ENCODE results near the gene MPI. TPM values are rescaled to one million over a fixed set of nuclear protein-coding genes. Genes with fewer than 3 reads are reported as not detected.
A peak's percentile ranks its signal among the peaks of the same experiment; 100 is the strongest.

Gene MPI
- total RNA-seq, 1 donor: 48.3 TPM

DNA sequence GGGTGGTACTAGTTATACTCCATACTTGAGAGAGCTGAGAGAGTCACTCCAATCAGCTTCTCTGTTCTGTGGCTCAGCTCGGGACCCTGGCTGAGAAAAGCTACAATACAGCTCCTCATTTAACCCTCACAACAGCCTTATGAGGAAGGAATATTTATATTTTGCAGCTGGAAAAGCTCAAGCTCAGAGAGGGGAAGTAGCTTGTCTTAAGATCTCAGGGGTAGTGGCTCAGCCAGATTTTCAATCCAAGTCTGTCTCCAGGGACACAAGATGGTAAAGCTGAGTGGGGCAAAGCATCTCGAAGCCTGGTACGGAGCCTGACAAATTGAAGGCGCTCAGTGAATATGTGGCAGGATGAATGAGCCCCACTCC, 31.5 kb upstream of the MPI start:
- TF ChIP-seq, protein P1, sequence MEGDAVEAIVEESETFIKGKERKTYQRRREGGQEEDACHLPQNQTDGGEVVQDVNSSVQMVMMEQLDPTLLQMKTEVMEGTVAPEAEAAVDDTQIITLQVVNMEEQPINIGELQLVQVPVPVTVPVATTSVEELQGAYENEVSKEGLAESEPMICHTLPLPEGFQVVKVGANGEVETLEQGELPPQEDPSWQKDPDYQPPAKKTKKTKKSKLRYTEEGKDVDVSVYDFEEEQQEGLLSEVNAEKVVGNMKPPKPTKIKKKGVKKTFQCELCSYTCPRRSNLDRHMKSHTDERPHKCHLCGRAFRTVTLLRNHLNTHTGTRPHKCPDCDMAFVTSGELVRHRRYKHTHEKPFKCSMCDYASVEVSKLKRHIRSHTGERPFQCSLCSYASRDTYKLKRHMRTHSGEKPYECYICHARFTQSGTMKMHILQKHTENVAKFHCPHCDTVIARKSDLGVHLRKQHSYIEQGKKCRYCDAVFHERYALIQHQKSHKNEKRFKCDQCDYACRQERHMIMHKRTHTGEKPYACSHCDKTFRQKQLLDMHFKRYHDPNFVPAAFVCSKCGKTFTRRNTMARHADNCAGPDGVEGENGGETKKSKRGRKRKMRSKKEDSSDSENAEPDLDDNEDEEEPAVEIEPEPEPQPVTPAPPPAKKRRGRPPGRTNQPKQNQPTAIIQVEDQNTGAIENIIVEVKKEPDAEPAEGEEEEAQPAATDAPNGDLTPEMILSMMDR (IDR thresholded peaks at IDR 0.05; ENCODE audit: insufficient read depth, low read length): no peak
- no peak for DNase-seq (ENCODE audit: low read depth)
- no peak overlapping the region for H3K4me3 ChIP-seq (ENCODE audit: low read depth, low read length)

DNA sequence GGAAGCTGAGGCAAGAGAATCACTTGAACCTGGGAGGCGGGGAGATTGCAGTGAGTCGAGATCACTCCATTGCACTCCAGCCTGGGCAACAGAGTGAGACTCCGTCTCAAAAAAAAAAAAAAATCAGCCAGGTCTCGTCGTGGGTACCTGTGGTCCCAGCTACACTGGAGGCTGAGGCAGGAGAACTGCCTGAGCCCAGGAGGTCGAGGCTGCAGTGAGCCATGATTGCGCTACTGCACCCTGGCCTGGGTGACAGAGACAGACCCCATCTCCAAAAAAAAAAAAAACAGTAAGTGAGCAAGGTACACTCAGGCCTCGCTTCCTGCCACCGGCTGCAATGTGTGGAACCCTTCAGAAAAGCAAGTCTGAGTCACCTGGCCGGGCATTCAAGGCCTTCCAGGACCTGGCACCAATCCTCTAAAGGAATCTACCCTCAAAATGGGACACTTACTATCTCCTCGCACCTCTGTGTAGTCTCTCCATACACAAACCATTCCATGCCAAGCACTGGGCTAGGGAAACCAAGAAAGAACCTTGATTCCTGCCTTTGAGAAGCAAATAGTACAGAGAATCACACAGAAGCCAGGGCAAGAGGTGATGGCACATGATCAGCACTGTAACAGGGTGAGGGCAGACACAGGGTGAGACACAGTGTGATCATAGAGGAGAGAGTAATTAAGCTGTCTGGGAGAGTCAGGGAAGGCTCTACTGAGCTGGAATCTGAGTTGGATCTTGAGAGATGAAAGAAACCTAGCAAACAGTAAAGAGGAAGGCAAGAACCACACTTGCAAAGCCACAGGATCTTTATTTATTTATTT, 26.4 kb upstream of the MPI start:
- TF ChIP-seq, protein P1 (IDR thresholded peaks at IDR 0.05; ENCODE audit: insufficient read depth, low read length): no peak
- no peak overlapping the region for H3K4me3 ChIP-seq (ENCODE audit: low read depth, low read length)
- no peak for DNase-seq (ENCODE audit: low read depth)

DNA sequence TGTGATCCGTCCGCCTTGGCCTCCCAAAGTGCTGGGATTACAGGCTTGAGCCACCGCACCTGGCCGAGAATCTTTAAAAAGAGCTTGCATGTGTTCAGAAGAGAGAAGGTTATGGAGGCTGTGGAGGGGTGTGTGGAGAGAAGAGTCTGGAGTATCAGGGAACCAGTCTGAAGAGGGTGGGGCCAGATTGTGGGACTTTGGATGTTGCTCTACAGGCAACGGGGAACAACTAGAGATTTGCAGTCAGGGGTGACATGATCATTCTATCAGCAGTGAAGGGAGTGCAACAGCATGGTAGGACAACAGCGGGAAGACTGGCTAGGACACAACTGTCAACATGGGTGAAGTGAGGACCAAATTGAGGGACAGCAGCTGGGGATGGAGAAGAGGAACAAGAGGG, 25.5 kb upstream of the MPI start:
- TF ChIP-seq, protein P1 (IDR thresholded peaks at IDR 0.05; ENCODE audit: insufficient read depth, low read length): no peak
- DNase-seq (ENCODE audit: low read depth): no peak
- H3K4me3 ChIP-seq (ENCODE audit: low read depth, low read length): no peak overlapping the region

DNA sequence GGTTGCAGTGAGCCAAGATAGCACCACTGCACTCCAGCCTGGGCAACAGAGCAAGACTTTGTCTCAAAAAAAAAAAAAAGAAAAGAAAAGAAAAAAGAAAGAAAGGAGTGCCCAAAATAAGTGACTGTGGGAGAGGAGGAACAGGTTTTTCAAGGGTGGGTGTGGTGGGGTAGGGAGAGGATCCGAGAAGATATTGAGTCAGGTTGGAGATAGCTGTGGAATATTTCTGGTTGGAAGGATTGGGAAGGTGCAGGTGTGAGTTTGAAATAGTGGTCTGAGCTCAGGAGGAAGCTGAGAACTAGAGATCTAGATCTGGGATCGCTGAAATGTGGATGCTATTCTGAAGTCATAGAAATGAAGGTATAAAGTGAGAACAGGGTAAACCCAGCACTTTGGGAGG, 24.5 kb upstream of the MPI start:
- TF ChIP-seq, protein P1 (IDR thresholded peaks at IDR 0.05; ENCODE audit: insufficient read depth, low read length): no peak
- no peak for DNase-seq (ENCODE audit: low read depth)
- no peak overlapping the region for H3K4me3 ChIP-seq (ENCODE audit: low read depth, low read length)

DNA sequence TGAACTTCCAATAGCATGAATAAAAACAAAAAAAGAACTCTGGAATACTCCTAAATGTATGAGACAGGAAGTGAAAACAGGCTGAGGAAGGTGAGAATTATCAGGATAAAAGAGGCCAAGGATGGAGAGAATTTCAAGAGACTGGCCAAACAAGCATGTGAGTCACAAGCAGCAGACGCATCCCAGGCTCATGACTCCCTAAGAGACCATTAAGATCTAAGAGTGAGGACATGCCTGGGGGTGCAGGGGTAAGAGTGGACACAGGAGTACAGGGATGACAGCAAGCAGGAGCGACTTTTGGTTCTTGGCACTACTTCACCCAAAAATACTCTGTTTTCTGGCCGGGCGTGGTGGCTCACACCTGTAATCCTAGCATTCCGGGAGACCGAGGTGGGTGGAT, 23.8 kb upstream of the MPI start:
- H3K4me3 ChIP-seq (ENCODE audit: low read depth, low read length): no peak overlapping the region
- TF ChIP-seq, protein P1 (IDR thresholded peaks at IDR 0.05; ENCODE audit: insufficient read depth, low read length): no peak
- DNase-seq (ENCODE audit: low read depth): peak; percentile 67

DNA sequence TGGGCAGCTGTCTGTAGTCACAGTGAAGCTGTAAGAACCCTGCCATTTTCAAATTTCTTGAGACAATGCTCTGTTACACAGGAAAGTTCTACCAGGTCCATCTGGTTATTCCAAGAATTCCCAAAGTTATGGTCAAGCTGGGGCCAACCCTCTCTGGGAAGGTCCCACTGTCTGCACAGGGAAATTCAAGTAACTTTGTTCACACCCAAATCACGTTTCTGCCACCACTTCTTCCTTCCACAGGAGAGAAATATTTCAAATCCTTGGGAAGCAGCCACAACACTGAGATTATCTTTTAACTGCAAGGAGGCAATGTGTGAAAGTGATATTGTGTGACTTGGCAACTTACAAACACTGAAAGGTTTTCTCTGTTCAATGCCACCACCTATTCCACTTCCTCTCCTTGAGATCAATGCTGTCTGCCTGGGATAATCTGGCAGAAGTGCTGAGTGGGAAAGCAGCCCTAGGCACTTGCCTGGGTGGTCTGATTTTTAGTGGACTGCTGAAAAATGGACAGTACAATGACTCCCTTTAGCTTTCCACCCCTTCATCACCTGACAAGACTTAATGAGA, 22.3 kb upstream of the MPI start:
- TF ChIP-seq, protein P1 (IDR thresholded peaks at IDR 0.05; ENCODE audit: insufficient read depth, low read length): no peak
- no peak overlapping the region for H3K4me3 ChIP-seq (ENCODE audit: low read depth, low read length)
- no peak for DNase-seq (ENCODE audit: low read depth)

Data from fibroblast of the aortic adventitia (primary cell).